GM19455 (cell line): ENCODE data around the gene ENAM.
"Not testable (repeated sequence)": the region's sequence is repeated elsewhere in the genome, so short reads cannot be mapped to it uniquely, and the experiment has no call there.

Source experiments
- ATAC-seq: cut with Tn5 transposase; IDR thresholded peaks from one replicate; pipeline ENCODE4 v1.9.1; 2021; ENCODE audit not compliant: unreplicated experiment

The ENAM gene

GRCh38 chr4:70674731-70675130 is 46.2 kb downstream of the ENAM start:
- no peak for ATAC-seq

- no peak for ATAC-seq
These were observed 48.1 kb downstream of the ENAM start for GRCh38 chr4:70676554-70677090.

DNA sequence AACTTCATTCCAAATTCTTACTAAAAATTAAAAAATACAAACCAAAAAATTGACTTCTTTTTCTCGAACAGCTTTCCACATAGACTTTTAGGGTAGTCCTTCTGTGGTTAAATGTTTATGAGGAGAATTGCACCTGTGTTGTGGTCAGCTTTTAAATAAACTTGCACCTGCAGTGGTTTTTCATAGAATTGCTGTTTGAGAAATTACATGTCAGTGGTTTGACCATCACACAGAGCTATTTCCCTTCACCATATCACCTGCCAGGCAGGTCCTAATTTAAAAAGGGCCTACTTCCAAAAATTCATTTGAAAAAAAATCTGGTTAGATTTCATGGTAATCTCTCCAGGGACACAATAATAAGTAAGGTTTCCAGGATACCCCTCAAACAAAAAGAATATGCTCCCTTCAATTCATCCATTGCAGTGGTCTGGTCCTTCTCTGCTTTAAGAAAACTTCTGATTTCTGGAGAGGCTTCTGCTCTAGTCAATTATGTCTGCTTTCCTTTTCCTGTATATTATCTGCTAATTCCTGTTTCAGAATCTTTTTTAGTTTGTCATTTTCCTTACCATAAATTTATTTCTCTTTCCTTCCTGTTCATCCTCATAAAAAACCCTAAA is 49.9 kb downstream of the ENAM start:
- peak; percentile 73 for ATAC-seq

DNA sequence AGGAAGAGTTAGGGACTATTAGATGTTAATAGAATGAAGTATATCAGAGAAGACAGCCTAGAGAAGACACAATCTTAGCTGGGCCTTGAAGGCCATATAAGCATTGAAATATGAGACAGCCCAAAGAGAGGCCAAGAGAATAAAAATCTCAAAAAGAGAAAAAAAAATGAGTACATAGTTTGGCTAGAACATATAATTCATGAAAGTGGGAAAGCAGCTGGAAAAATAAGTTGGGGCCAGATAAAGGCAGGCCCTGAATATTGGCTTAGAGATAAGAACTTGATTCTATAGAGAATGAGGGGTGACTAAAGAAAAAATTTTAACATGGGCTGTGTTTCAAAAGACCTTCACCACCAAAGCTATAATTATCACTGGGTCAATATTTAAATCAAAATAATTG is 52.4 kb downstream of the ENAM start:
- ATAC-seq = no peak

DNA sequence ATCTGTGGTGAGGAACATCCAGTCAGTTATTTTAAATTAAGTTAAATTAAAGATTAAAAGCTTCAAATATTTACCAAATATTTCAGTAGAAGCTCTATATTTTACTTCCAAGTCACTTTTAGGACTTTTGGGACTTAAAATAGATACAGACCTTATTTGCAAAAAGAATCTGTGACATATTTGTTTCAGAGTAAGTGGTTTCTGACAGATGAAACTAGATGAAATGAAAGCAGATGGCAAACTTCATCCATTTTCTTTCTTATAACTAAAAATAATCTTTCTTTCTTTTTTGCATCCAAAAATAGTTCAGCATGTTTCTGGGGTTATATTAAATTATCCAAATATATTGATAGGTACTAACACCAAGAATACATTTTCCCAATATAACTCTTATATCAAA is 53.2 kb downstream of the ENAM start:
- peak; percentile 40 for ATAC-seq

- ATAC-seq = not testable (repeated sequence)
These were observed 53.6 kb downstream of the ENAM start for GRCh38 chr4:70682142-70682541.

GRCh38 chr4:70687392-70687791 is 58.8 kb downstream of the ENAM start:
- ATAC-seq = no peak

GRCh38 chr4:70687821-70688794 is 59.6 kb downstream of the ENAM start, which contains the start of gene UTP3:
TSS of gene UTP3 (plus strand) at chr4:70688532. CDS start at chr4:70688678, 146 bp downstream.
- ATAC-seq = peak; percentile 91

DNA sequence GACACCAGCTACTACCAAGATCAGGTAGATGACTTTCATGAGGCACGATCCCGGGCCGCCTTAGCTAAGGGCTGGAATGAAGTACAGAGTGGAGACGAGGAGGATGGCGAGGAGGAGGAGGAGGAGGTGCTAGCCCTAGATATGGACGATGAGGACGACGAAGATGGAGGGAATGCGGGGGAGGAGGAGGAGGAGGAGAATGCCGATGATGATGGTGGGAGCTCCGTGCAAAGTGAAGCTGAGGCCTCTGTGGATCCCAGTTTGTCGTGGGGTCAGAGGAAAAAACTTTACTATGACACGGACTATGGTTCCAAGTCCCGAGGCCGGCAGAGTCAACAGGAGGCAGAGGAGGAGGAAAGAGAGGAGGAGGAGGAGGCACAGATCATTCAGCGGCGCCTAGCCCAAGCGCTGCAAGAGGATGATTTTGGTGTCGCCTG is 60.3 kb downstream of the ENAM start:
- ATAC-seq = no peak

DNA sequence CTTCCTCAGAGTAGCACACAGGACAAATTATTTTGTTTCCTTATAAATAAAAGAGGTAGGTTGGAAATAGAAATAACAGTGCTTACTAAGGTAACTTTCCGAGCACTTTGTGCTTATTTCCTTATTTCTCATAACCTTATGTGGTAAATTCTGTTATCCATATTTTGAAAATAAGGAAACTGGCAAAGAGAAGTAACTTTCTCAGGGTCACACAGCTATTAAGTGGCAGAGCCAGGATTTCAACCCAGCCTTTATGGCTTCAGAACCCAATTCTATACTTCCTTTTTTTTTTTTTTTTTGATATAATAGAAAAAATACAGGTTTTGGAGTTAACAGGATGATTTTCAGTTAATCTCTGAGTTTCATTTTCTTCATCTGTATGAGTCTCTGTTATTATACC is 63.1 kb downstream of the ENAM start:
- no peak for ATAC-seq

GRCh38 chr4:70694633-70695032 is 66.1 kb downstream of the ENAM start:
- ATAC-seq = not testable (repeated sequence)
